NCI-H774 (cell line): ENCODE data around the gene ST6GALNAC6.
"Not testable (repeated sequence)": the region's sequence is repeated elsewhere in the genome, so short reads cannot be mapped to it uniquely, and the experiment has no call there.

Experiments
- DNase-seq: peaks from one replicate; lab custom pipeline; 2025; lab: John Stamatoyannopoulos, UW

ST6GALNAC6 gene

GRCh38 chr9:127893392-127893791, 6.0 kb downstream of the ST6GALNAC6 start:
- DNase-seq, result no peak

- no peak for DNase-seq
Measured at GRCh38 chr9:127892831-127893230, 6.6 kb downstream of the ST6GALNAC6 start.

DNA sequence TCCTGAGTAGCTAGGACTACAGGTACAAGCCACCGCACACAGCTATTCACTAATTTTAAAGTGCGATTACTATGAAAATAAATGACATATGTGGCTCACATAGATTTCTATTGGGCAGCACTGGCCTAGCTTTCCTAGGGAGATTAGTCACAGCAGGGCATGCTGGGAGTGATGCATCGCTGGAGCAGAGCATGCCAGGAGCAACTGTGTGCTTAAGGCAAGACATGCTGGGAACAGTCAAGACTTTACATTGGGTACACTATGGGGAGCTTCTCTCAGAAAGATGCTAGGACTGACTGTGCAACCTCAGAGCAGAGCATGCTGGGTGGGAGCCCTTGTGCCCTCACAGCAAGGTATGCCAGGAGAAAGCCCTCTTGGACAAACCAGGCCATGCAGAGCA, 9.3 kb downstream of the ST6GALNAC6 start:
- no peak for DNase-seq

- DNase-seq, result no peak
Measured at GRCh38 chr9:127887792-127888191, 11.6 kb downstream of the ST6GALNAC6 start.

DNA sequence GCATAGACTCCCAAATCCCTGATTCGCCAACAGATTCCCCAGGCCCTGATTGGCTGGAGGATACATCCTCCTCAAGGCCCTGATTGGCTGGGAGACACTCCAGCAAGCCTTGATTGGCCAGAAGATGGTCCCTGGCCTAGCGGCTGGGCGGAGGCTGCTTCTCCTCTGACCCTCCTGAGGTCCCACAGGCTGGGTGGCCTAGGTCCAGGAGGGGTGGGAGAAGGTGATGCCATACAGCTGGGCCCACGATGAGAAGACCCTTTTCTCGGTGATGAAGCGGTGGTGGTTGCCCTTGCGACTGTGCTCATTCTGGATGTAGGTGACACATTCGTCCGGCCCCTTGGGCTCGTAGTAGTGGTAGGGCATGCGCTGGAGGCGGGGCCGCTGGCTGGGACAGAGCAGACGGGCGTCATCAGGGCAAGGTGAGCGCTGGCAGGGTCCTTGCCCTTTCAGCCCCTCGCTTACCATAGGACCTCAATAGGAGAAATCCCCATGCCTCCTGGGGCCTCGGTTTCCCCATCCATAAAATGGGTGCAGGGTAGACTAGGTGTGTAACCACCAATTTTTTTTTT, 12.9 kb downstream of the ST6GALNAC6 start:
- no peak for DNase-seq

DNA sequence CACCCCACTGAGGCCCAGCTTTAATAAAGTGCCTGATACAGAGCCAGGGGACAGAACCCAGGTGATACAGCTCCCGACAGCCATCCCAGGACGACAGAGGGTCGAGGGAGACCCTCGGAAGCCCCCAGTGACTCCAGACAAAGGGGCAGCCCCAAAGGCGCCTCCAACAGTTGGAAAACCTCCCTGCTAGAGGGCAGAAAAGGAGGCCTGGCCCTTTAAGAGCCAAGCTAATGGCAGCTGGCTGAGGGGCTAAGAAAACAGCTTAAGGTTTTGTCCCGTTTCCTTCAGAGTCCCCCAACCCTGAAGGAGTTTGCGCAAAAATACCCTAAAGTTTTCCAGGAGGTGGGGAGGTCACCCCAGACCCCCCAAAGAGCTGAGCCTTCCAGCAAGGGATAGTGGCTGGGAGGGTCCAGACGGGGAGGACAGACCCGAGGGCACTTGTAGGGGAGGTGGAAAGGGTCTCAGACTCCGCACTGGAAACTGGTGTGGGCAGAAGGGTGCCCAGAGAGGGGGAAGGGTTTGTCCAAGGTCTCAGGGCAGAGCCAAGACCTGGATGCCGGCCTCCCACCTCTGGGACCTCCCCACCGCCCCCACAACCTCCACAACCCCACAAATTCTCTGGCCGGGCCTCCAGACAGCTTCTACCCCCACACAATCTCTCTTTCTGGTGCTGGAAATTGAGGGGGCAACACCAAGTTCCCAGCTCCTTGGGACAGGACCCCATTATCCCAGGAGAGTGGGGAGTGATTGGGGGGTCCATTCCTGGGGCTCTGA, 13.7 kb downstream of the ST6GALNAC6 start:
- DNase-seq, result no peak

DNA sequence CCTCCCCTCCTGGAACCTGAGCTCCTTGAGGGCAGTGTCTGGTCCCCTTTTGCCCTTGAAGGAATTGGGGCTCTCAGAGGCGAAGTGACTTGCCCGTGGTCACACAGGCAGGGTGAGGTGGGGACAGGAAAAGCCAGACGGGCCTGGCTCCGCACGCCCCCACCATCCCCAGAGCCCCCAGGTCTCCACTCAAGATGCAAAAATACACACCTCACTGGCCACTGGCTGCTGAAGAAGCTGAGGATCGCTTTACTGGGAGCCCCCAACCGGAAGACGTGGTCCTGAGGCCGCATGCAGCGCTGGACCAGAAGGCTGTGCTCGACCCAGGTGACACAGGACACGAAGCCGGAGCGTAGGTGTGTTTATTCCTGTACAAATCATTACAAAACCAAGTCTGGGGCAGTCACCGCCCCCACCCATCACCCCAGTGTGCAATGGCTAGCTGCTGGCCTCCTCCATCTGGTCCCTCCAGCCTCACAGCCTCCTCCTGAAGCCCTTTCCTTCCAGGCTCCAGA, 14.4 kb downstream of the ST6GALNAC6 start:
- no peak for DNase-seq

DNA sequence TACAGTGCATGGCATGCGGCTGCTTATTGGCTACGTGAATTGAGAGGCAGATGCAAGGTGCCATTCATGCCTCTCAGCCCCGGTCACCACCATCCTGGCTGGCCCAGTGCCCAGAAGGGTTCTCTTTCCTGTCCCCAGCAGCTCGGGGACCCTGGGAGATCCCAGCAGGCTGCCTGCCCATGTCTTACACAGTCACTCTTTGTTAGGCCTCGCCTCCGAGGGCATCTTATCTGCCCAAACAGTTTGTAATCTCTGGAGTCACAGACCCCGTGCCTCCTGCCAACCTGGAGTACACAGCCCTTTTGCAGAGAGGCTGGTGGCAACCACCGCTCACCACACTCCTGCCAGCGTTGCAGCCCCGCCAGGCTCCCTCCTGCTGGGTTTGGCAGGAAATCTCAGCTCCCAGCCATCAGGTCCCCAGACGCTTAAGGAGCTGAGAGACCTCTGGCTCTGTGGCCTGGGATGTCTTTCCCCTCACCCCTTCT, 14.9 kb downstream of the ST6GALNAC6 start:
- no peak for DNase-seq

GRCh38 chr9:127883959-127884358, 15.4 kb downstream of the ST6GALNAC6 start:
- no peak for DNase-seq

- DNase-seq, result not testable (repeated sequence)
Measured at GRCh38 chr9:127881715-127882114, 17.7 kb downstream of the ST6GALNAC6 start.

DNA sequence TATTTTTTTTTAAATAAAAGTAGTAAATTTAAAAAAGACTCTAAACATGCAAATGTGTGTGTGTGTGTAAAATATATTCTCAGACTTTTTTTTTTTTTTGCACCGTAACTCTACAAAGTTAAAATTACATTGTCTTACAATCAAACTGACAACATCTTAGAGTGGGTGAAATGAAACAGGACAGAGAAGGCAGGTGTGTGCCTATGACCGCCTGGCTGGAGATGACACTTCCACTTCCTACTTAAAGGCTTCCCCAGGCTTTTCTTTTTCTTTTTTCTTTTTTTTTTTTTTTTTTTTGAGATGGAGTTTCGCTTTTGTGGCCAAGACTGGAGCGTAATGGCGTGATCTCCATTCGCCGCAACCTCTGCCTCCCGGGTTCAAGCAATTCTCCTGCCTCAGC, 19.3 kb downstream of the ST6GALNAC6 start:
- no peak for DNase-seq

DNA sequence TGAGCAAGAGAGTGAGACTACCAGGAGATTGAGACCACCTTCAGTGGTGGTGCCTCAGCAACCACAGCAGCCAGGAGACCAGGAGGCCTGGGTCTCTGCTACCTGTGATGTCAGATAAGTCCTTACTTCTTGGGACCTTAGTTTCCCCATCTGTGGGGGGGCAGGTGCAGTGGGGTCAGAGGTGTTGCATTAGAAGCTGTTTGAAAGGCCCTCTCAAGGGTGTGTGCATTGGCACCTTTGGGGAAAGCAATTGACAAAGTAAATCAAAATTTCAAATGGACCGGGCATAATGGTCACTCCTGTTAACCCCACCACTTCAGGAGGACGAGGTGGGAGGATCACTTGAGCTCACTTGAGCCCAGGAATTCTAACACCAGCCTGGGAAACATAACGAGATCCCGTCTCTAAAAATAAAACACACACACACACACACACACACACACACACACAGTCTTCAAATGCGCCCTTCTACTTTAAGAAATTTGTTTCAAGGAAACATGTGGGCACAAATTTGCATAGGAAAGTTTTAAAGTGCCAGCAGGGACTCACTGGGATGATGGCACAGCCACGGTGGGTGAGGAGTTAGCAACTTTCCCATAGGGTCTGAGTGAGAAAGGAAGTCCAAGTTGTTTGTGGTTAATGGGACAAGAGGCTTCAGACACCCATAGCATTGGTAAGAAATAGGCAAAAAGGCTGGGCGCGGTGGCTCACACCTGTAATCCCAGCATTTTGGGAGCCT, 20.6 kb downstream of the ST6GALNAC6 start:
- DNase-seq, result no peak

DNA sequence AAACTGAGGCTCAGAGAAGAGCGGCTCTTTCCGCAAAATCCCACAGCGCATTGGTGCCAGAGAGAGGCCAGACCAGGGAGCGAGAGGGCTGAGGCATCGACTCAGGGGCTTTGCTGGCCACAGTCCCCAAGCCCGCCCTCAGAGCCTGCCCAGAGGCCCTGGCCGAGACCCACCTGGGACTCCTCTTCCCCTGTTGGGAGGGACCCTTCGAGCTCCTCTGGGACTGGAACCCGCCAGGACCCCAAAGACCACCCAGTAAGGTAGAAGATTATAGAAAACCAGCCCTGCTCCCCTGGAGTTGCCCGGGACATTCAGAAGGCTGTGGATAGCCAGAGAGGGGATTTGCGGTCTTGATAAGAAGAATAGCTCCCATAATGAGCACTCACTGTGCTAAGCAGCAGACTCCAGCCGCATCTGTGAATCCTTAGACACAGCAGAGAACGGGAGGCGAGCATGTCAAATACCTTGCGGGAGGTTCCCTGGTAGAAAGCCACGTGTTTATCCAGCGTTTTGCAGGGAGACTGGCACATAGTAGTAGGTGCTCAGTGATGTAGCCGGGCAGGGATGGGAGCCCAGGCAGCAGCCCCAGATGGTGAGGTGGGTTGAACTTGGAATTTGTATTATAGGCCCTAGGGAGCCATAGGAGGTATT, 21.3 kb downstream of the ST6GALNAC6 start:
- DNase-seq, result no peak

- DNase-seq, result peak; percentile 61
Measured at GRCh38 chr9:127877566-127877998, 21.8 kb downstream of the ST6GALNAC6 start, which contains the start of gene AK1. AK1 (minus strand) TSS chr9:127877675; CDS start chr9:127874617, 3,058 bp downstream.

DNA sequence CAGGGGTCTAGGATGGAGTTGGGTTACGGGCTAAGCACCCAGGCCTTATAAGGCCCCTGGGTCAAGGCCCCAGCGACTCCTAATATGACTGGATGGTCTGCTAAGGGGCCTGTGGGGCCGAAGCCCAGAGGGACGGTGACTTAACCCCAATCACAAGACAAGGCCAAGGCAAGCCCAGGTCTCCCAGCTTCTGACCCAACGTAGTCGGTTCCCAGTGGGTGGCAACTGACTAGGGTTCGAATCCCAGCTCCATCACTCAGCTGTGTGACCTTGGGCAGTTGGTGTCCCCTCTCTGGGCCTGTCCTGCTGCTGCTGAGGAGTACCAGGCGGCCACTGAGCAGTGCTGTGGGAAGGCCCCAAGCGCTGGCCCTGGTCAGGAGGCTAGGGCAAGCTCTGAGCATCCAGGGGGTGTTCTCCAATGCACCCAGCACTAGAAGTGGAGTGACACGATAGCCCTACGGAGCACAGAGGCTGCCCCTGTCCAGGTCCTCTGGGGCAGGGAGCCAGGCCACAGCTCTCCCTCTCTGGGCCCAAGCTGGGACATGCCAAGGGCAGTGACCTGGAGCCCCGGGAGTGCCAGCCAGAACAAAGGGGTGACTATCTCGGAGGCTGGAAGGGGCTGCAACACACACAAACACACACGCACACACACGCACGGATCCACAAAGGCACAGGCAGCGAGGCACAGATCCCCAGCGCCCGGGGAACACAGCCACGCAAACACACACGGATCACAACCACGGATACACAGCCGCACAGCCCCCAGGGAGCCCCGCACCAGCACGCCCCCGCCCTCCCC, 22.4 kb downstream of the ST6GALNAC6 start:
- no peak for DNase-seq

DNA sequence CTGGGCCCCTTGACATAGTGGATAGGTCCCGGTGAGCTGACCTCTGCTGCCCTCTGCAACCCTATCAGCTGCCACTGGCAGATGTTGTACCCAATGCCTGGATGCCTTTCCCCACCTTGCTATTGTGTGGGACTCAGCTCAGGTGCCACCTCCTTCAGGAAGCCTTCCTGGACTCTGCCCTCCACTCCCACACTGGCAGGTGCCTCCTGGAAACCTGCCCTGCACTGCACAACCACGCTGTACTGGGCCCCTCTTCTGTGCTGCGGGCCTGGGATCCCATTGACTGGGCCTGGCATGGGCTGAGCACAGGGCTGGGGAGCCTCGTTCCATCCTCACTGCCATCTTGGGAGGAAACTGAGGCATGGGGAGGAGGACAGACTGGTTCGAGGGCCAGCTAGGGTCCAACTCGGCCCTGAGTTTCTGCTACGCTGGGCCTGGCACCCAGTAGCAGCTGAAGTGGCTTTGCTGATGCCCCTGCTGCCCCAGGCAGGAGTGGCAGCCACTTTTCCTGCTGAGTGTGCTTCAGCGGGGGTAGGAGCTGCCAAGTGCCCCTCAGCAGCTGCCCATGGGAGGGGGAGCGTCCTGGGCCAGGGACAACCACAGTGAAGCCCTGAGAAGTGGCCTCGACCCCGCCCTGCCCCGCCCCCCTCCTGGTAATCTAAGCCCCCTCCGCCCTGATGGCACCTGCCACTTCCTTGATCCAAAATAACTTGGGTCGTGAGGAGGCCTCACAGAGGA, 23.2 kb downstream of the ST6GALNAC6 start:
- no peak for DNase-seq

- DNase-seq, result no peak
Measured at GRCh38 chr9:127875306-127875966, 24.0 kb downstream of the ST6GALNAC6 start.

GRCh38 chr9:127874301-127875221, 24.8 kb downstream of the ST6GALNAC6 start:
- no peak for DNase-seq

DNA sequence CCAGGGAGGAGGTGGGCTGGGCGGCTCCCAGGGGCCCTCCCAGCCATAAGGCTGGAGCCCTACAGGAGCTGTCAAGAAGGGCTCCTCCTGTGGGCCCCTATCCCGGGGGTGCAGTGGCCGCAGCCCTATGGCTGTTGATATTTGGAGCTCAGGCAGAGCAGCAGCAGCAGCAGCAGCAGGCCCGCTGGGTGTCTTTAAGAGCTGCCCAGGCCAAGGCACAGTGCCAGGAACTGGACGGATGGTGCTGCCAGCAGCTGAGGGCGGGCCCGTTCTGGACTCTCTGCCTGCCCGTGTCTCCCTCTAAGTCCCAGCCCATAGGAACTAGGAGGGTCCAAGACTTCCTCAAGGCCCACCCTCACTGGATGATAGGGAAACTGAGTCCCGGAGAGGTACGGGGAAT, 25.5 kb downstream of the ST6GALNAC6 start:
- DNase-seq, result no peak
